SK-N-SH treated with all-trans-retinoic acid at 6 μM for 48 hours (cell line): Measurements from ENCODE around the gene SLC6A6.

Source experiments
- GLIS3 ChIP-seq: fragments of 250-450 bp; sonication (Bioruptor Pico); IDR thresholded peaks from 2 replicates; pipeline ENCODE4 v1.5.0; 2020; ENCODE audit warnings: mild to moderate bottlenecking, moderate library complexity
- PPARA ChIP-seq: fragments of 250-450 bp; sonication (Bioruptor Pico); IDR thresholded peaks from 2 replicates; pipeline ENCODE4 v1.5.0; 2020; ENCODE audit warnings: mild to moderate bottlenecking, borderline replicate concordance
- TOX ChIP-seq: fragments of 250-450 bp; sonication (Bioruptor Pico); IDR thresholded peaks from 2 replicates; pipeline ENCODE4 v1.8.0; 2021; ENCODE audit warnings: mild to moderate bottlenecking, moderate library complexity, borderline replicate concordance
- ZC3H10 ChIP-seq: fragments of 250-450 bp; sonication (Bioruptor Pico); IDR thresholded peaks from 2 replicates; pipeline ENCODE4 v1.5.1; 2021; ENCODE audit warnings: mild to moderate bottlenecking, moderate library complexity
- ZFP3 ChIP-seq: fragments of 250-450 bp; sonication (Bioruptor Pico); IDR thresholded peaks from 2 replicates; pipeline ENCODE4 v1.5.0; 2020; ENCODE audit warnings: mild to moderate bottlenecking, moderate library complexity
- ZFP30 ChIP-seq: fragments of 450-650 bp; formaldehyde crosslinking; IDR thresholded peaks from 2 replicates; pipeline ENCODE4 v1.5.0; 2022; ENCODE audit warnings: mild to moderate bottlenecking, moderate library complexity
- ZNF8 ChIP-seq: fragments of 450-650 bp; formaldehyde crosslinking; IDR thresholded peaks from 2 replicates; pipeline ENCODE4 v1.5.0; 2020; ENCODE audit warnings: mild to moderate bottlenecking, moderate library complexity

DNA sequence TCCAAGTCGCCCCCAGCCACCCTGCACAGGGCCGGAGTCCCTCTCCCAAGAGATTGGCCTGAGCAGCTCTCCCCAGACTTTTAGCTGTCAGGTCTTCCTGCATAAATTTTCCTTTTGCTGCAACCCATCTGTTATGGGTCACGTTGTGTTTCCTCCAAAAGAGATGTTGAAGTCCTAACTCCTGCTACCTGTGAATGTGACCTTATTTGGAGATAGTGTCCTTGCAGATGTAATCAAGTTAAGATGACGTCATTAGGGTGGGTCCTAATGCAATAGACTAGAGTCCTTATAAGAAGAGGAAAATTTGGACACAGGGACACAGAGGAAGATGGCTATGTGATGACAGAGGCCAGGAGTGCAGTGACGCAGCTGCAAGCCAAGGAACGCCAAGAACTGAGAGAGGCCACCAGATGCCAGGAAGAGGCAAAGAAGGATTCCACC lies 13.2 kb upstream of the SLC6A6 start:
- TF ChIP-seq GLIS3 (CRISPR knock-in tag) = no peak
- TF ChIP-seq ZNF8 = no peak
- TF ChIP-seq ZFP3 (CRISPR knock-in tag) = no peak
- no peak for TF ChIP-seq ZFP30 (CRISPR knock-in tag)
- no peak for TF ChIP-seq ZC3H10
- TF ChIP-seq PPARA (CRISPR knock-in tag) = no peak
- no peak for TF ChIP-seq TOX (CRISPR knock-in tag)
